Mucosa of gallbladder (tissue), 1 donor: Measurements from ENCODE around the gene FOXC2. TPM values are rescaled to one million over a fixed set of nuclear protein-coding genes. Genes with fewer than 3 reads are reported as not detected.

Experiments
- DNase-seq: peaks from one replicate; pipeline ENCODE4 v3.0.0-alpha.2; 2020; ENCODE audit warnings: low spot score
- total RNA-seq: library from RNA; stranded (reverse); gene quantifications from one replicate; pipeline ENCODE4 v1.2.1, GENCODE V29; 2021
- donor health status: DM: no; HTN: no; CAD: no.

The FOXC2 gene
- total RNA-seq, 1 donor from 2014 or later = 0.92 TPM

DNA sequence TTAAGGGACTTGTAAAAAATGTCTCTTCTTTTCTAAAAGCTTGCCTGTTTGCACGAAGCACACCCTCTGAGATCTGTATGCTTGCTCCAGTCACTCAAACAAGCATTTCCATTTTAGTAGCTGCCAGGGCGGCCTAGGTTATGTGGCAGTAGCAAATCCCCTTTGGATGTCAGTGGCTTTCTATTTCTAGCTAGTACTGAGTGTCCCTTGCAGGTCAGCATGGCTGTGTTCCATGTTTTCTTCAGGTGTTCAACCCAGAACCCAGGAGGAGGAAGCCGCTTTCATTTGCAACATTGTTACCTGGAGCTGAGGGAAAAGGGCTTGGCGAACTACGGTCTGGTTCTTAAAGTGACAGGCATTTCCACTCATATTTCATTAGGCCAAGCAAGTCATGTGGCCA lies 48.1 kb downstream of the FOXC2 start:
- no peak for DNase-seq

DNA sequence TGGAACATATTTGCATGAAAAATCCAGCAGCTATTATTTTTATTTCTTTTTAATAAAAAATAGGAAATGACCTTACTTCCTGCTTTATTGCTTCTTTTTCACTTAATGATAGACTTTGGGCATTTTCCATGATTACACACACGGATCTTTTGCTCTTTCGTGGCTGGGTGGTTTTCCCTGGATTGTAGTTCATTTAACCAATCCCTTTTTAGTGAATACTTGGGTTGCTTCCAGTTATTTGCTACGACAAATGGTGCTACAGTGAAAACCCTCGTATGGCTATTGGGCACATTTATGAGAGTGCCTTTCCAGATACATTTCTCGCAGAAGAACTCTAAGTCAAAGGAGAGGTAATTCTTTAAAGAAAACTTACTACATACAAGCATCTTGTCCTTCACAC lies 50.3 kb downstream of the FOXC2 start:
- DNase-seq = no peak

DNA sequence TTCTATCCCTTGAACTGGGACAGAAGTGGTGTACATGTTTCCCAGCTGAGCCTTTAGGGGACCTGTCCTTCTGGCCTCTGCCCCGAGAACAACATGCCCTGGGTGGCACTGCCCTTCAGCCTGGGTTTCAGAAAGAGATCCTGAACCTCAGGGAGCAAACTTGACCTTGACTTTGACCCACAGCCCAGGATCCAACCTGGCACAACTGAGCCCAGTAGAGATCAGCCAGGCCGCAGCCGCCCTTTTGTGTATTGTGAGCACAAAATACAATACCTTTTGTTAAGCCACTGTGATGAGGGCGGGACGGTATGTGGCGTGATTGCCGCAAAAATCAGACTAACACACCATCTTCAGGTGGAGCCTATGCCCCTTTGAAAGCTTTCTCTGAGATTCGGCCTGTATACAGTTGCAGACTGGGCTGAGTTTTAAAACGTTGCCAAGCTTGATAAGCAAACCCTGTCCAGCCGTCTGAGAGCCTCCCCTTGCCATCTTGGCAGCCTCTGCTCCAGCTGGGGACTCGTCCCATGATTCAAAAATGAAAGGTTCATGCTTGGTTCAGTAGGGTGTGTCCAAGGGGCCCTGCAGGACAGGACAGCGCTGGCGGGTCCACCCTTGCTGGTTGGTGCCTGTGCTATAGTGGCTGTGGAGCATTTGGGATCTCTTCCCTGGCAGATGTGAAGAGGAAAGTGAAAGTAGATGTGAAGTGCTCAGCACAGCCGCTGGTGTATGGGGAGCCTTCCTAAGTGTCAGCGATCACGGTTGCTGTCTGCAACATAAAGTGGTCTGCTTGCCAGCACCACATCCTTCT lies 52.0 kb downstream of the FOXC2 start:
- no peak for DNase-seq

Other genes starting within 250 kb of the FOXC2 start
- gene FOXF1, start 56.3 kb upstream of the FOXC2 start, total RNA-seq = 31.0 TPM
- gene MTHFSD, start 11.6 kb upstream of the FOXC2 start, total RNA-seq = 29.0 TPM
- 8.2 TPM for gene FOXL1, start 11.7 kb downstream of the FOXC2 start, total RNA-seq